Gastroesophageal sphincter (tissue), 4 donors: ENCODE measurements around the gene ACKR2. TPM values are rescaled to one million over a fixed set of nuclear protein-coding genes. Genes with fewer than 3 reads are reported as not detected.

ENCODE experiments used
- ATAC-seq: fragments of 150-250 bp; one replicate; pipeline ENCODE4 v1.9.1; 2016; ENCODE audit warnings: mild to moderate bottlenecking, moderate library complexity
- H3K27ac ChIP-seq, 4 donors: fragments of 200-600 bp; sonication (generic) in 3 of 4; 1 replicate in 3 of 4; 2 replicates in 1 of 4; pipeline ENCODE4 v1.5.1; 2016 to 2019
- H3K27me3 ChIP-seq: fragments of 200-600 bp; sonication (generic); one replicate; pipeline ENCODE4 v1.5.1; 2019
- H3K36me3 ChIP-seq, 2 donors: fragments of 200-600 bp; sonication (generic); one replicate each; pipeline ENCODE4 v1.5.1; 2019; ENCODE audit warnings: control low read depth in 1 of 2
- H3K4me1 ChIP-seq, 3 donors: fragments of 200-600 bp; sonication (generic); 1 replicate in 2 of 3; 2 replicates in 1 of 3; pipeline ENCODE4 v1.5.1; 2016 to 2019; ENCODE audit warnings: control low read depth in 2 of 3
- H3K4me3 ChIP-seq, 2 donors: fragments of 200-600 bp; sonication (generic); one replicate each; pipeline ENCODE4 v1.5.1; 2019; ENCODE audit warnings: mild to moderate bottlenecking in 1 of 2, moderate library complexity in 1 of 2
- H3K9me3 ChIP-seq, 3 donors: fragments of 200-600 bp; sonication (generic); one replicate each; pipeline ENCODE4 v1.5.1; 2017 to 2019; ENCODE audit warnings: control low read depth in 2 of 3
- EP300 ChIP-seq: sonication (generic); formaldehyde crosslinking; IDR thresholded peaks from one replicate; pipeline ENCODE4 v1.6.1; 2017; ENCODE audit warnings: antibody characterized with exemption, mild to moderate bottlenecking
- POLR2A ChIP-seq, 2 donors: fragments of 450-650 bp; IDR thresholded peaks; one replicate each; pipeline ENCODE4 v1.6.1; 2017; ENCODE audit warnings: antibody characterized with exemption in 2 of 2, mild to moderate bottlenecking in 2 of 2, moderate library complexity in 1 of 2
- POLR2AphosphoS5 ChIP-seq: sonication (generic); formaldehyde crosslinking; IDR thresholded peaks from one replicate; pipeline ENCODE4 v1.6.1; 2017; ENCODE audit warnings: antibody characterized with exemption
- WGBS, 2 donors: methylation state at CpG; one replicate each; pipeline ENCODE4 v1.1.5; 2018; ENCODE audit warnings: low coverage in 1 of 2; 5-methylcytosine and 5-hydroxymethylcytosine counted together
- total RNA-seq, 4 donors: library from RNA; depleted of rRNA; stranded (reverse); fragments of >200 nt; gene quantifications; one replicate each; pipeline ENCODE4 v1.1.0, GENCODE V29; 2016
- TF ChIP-seq, protein P1 (sequence below), 4 experiments: fragments of 200-600 bp in 2 of 4; fragments of 450-650 bp in 2 of 4; sonication (generic) in 1 of 4; IDR thresholded peaks; one replicate each; pipeline ENCODE4 v1.5.1; 2017 to 2019; ENCODE audit warnings: antibody characterized with exemption in 4 of 4, mild to moderate bottlenecking in 2 of 4, moderate library complexity in 2 of 4

The ACKR2 gene, protein sequence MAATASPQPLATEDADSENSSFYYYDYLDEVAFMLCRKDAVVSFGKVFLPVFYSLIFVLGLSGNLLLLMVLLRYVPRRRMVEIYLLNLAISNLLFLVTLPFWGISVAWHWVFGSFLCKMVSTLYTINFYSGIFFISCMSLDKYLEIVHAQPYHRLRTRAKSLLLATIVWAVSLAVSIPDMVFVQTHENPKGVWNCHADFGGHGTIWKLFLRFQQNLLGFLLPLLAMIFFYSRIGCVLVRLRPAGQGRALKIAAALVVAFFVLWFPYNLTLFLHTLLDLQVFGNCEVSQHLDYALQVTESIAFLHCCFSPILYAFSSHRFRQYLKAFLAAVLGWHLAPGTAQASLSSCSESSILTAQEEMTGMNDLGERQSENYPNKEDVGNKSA
- total RNA-seq = 1 to 10 TPM; 5.9 to 9.3 (median 7.4) TPM

DNA sequence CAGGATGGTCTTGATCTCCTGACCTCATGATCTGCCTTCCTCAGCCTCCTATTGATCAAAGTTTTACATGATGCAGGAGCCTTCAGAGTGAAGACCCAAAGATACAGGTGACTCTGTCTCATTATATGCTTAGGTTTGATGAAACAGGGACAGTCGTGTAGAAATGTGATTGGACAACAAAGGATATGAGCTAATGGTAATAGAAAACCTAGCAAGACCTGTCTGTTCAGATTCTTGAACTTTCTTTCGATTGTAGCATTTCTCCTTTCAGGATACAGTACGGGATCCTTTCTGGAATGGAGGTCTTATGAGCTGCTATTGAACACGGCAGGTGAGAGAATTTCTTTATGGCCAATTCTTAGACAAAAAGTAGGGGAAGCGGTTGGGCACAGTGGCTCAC lies at the start of gene ACKR2:
Gene ACKR2, plus strand, starts transcription at position 244 of the 400 bp plus-strand sequence. CDS start 55,058 bp downstream, outside the sequence.
- Histone ChIP-seq H3K36me3 (no peaks in the 10 kb centered on the region), H3K27ac (no peak within 1 kb of the TSS), H3K27me3 (no peaks in the 10 kb centered on the region), H3K4me3 (no peak within 1 kb of the TSS), H3K4me1 (peaks cover 0 to 17% (median 5%) of the 10 kb centered on the region in 3 donors), H3K9me3 (no peaks in the 10 kb centered on the region)
- ATAC-seq = no peak
- WGBS, 2 donors = 88 to 100% methylated on average over 1 to 5 of the region's 5 CpGs
- TF ChIP-seq POLR2AphosphoS5 = no peak
- TF ChIP-seq, protein P1, sequence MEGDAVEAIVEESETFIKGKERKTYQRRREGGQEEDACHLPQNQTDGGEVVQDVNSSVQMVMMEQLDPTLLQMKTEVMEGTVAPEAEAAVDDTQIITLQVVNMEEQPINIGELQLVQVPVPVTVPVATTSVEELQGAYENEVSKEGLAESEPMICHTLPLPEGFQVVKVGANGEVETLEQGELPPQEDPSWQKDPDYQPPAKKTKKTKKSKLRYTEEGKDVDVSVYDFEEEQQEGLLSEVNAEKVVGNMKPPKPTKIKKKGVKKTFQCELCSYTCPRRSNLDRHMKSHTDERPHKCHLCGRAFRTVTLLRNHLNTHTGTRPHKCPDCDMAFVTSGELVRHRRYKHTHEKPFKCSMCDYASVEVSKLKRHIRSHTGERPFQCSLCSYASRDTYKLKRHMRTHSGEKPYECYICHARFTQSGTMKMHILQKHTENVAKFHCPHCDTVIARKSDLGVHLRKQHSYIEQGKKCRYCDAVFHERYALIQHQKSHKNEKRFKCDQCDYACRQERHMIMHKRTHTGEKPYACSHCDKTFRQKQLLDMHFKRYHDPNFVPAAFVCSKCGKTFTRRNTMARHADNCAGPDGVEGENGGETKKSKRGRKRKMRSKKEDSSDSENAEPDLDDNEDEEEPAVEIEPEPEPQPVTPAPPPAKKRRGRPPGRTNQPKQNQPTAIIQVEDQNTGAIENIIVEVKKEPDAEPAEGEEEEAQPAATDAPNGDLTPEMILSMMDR (IDR thresholded peaks at IDR 0.05) = no peak
- TF ChIP-seq POLR2A (IDR thresholded peaks at IDR 0.05) = no peak
- no peak for TF ChIP-seq EP300

DNA sequence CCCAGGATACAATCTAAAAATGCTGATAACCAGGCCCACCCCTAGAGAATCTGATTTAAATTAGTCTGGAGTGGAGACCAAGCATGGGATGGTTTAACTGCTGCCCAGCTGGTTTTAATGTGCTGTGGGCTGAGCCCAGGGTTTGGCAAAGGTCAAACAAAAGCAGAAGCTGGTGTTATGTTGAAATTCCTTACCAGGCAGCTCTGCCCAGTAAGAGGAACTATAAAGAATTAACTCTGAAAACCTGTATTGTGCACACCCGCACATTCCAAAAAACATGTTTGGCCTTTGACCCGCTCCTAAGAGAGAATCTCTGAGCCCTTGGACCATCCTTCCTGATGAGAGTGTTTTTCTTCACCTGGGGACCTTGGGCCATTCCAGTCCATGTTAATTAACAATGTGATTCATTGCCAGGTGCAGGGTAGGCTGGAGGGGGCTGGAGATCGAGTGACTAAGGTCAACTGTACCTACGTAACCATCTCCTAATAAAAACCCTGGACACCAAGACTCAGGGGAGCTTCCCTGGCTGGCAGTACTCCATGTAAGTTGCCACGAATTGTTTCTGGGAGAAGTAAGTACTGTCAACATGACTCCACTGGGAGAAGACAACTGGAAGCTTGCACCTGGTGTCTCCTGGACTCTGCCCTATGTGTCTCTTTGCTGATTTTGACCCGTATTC lies 47.1 kb upstream of the ACKR2 start:
- Histone ChIP-seq H3K27ac (peak overlapping the region in 2 of 4 donors; percentile 20 to 44), H3K27me3 (no peaks in the 10 kb centered on the region), H3K36me3 (no peaks in the 10 kb centered on the region), H3K4me3 (no peak overlapping the region), H3K9me3 (no peaks in the 10 kb centered on the region), H3K4me1 (peaks cover 0 to 33% (median 2%) of the 10 kb centered on the region in 3 donors)
- peak; percentile 47 for ATAC-seq
- TF ChIP-seq POLR2AphosphoS5 (no peak), POLR2A (IDR thresholded peaks at IDR 0.05) (no peak), EP300 (no peak)
- TF ChIP-seq, protein P1 (IDR thresholded peaks at IDR 0.05) = no peak
- 35 to 95% methylated on average over 2 of the region's 6 CpGs for WGBS, 2 donors

DNA sequence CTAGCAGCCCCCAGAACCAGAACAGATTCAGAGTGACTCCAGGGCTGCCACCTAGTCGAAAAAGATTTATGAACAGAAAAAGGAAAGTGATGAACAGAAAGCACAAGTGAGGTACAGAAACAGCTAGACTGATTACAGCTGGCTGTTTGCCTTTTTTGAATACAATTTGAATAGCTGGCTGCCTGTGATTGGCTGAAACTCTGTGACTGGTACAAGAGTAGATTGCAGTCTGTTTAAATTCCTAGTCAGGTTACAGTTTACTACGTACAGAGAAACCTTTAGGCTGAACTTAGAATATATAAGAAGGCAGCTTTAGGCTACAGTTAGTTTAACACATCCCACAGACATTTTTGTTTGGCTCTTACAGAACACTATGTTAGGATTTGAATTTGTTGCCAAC lies 46.2 kb upstream of the ACKR2 start:
- Histone ChIP-seq H3K27me3 (no peaks in the 10 kb centered on the region), H3K9me3 (no peaks in the 10 kb centered on the region), H3K4me3 (no peak overlapping the region), H3K27ac (peak overlapping the region in 3 of 4 donors; percentile 28 to 52 (median 44)), H3K4me1 (peaks cover 0 to 33% (median 2%) of the 10 kb centered on the region in 3 donors), H3K36me3 (no peaks in the 10 kb centered on the region)
- no peak for TF ChIP-seq POLR2AphosphoS5
- no peak for TF ChIP-seq POLR2A (IDR thresholded peaks at IDR 0.05)
- TF ChIP-seq, protein P1 (IDR thresholded peaks at IDR 0.05) = no peak
- no peak for TF ChIP-seq EP300
- peak; percentile 3 for ATAC-seq
- WGBS, 2 donors = 17 to 33% methylated on average over 2 of the region's 2 CpGs

DNA sequence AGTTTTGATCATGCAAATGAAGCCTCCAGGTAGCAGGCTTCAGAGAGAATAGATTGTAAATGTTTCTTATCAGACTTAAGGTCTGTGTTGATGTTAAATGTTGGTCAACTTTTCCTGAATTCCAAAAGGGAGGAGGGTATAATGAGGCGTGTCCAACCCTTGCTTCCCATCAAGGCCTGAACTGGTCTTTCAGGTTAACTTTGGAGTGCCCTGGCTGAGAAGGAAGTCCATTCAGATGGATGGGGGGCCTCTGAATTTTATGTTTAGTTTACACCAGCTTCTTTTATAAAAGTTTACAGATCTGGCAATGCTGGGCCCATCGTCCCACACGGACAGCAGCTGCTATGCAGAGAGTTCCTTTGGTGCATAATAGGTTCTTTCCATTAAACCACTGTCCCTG lies 45.1 kb upstream of the ACKR2 start:
- no peak overlapping the region for H3K27ac ChIP-seq
- H3K27me3 ChIP-seq = no peaks in the 10 kb centered on the region
- ATAC-seq = no peak
- H3K36me3 ChIP-seq = no peaks in the 10 kb centered on the region
- TF ChIP-seq POLR2A (IDR thresholded peaks at IDR 0.05) = no peak
- TF ChIP-seq, protein P1 (IDR thresholded peaks at IDR 0.05) = no peak
- TF ChIP-seq POLR2AphosphoS5 = no peak
- no peak for TF ChIP-seq EP300
- peaks cover 0 to 29% (median 2%) of the 10 kb centered on the region in 3 donors for H3K4me1 ChIP-seq
- no peaks in the 10 kb centered on the region for H3K9me3 ChIP-seq
- 77 to 100% methylated on average over 1 to 3 of the region's 3 CpGs for WGBS, 2 donors
- H3K4me3 ChIP-seq = no peak overlapping the region
